Erythroblast (primary cell): Measurements from ENCODE around the gene WDR90.

Experiments
- GATA1 ChIP-seq: IDR thresholded peaks from 2 replicates; pipeline ENCODE4 v1.6.1; 2011; ENCODE audit warnings: low read depth, mild to moderate bottlenecking, control low read depth, low read length, moderate library complexity
- POLR2A ChIP-seq: IDR thresholded peaks from 2 replicates; pipeline ENCODE4 v1.6.1; 2011; ENCODE audit warnings: mild to moderate bottlenecking, low read length

GRCh38 chr16:645852-646678 lies 3.1 kb upstream of the WDR90 start:
- TF ChIP-seq POLR2A (no peak), GATA1 (no peak)
